ENCODE measurements around the gene CCDC9B.
A peak's percentile ranks its signal among the peaks of the same experiment; 100 is the strongest.

The CCDC9B gene

GRCh38 chr15:40340740-40341400, at the start of gene CCDC9B:
TSS of gene CCDC9B (minus strand) at chr15:40340939. CDS start at chr15:40340819, 120 bp downstream.
- DNase-seq: peak; percentile 27

- DNase-seq: no peak
Measured at GRCh38 chr15:40389824-40390595, 49.3 kb upstream of the CCDC9B start.

GRCh38 chr15:40388941-40389823, 48.4 kb upstream of the CCDC9B start:
- no peak for DNase-seq

GRCh38 chr15:40386480-40386879, 45.7 kb upstream of the CCDC9B start:
- DNase-seq: no peak

GRCh38 chr15:40382580-40383456, 42.1 kb upstream of the CCDC9B start, which contains the start of gene KNSTRN:
TSS of gene KNSTRN (plus strand) at chr15:40382721. CDS start at chr15:40382836, 115 bp downstream.
- no peak for DNase-seq

GRCh38 chr15:40381818-40382529, 41.2 kb upstream of the CCDC9B start:
- no peak for DNase-seq

- DNase-seq: no peak
Measured at GRCh38 chr15:40380636-40381035, 39.9 kb upstream of the CCDC9B start.

- DNase-seq: no peak
Measured at GRCh38 chr15:40379853-40380252, 39.1 kb upstream of the CCDC9B start.

- no peak for DNase-seq
Measured at GRCh38 chr15:40379374-40379773, 38.6 kb upstream of the CCDC9B start.

- DNase-seq: no peak
Measured at GRCh38 chr15:40377606-40378005, 36.9 kb upstream of the CCDC9B start.

GRCh38 chr15:40372981-40373380, 32.2 kb upstream of the CCDC9B start:
- DNase-seq: no peak

GRCh38 chr15:40369971-40370370, 29.2 kb upstream of the CCDC9B start:
- no peak for DNase-seq

- DNase-seq: no peak
Measured at GRCh38 chr15:40369474-40369869, 28.7 kb upstream of the CCDC9B start.

- no peak for DNase-seq
Measured at GRCh38 chr15:40368719-40369473, 28.2 kb upstream of the CCDC9B start.

- DNase-seq: no peak
Measured at GRCh38 chr15:40367686-40368611, 27.2 kb upstream of the CCDC9B start.

- no peak for DNase-seq
Measured at GRCh38 chr15:40367371-40367685, 26.6 kb upstream of the CCDC9B start.

GRCh38 chr15:40366457-40367370, 26.0 kb upstream of the CCDC9B start:
- DNase-seq: no peak

GRCh38 chr15:40365624-40366456, 25.1 kb upstream of the CCDC9B start:
- no peak for DNase-seq

Measured in cortex of kidney (tissue), 1 donor.